Measurements from ENCODE around the gene FBXW8.
A peak's percentile ranks its signal among the peaks of the same experiment; 100 is the strongest.

FBXW8 gene

GRCh38 chr12:117020536-117021220 lies 109.9 kb downstream of the FBXW8 start:
- no peak for DNase-seq (ENCODE audit: low read depth in 3 of 3)

- no peak for DNase-seq (ENCODE audit: low read depth in 3 of 3)
Observed at GRCh38 chr12:117022465-117022864, 111.7 kb downstream of the FBXW8 start.

- DNase-seq (ENCODE audit: low read depth in 3 of 3) = no peak
Observed at GRCh38 chr12:117023998-117024960, 113.5 kb downstream of the FBXW8 start.

- DNase-seq (ENCODE audit: low read depth in 3 of 3) = no peak
Observed at GRCh38 chr12:117024961-117025480, 114.3 kb downstream of the FBXW8 start.

- peak; percentile 2 to 35 (median 14) for DNase-seq (ENCODE audit: low read depth in 3 of 3)
Observed at GRCh38 chr12:117025481-117026151, 114.9 kb downstream of the FBXW8 start.

- no peak for DNase-seq (ENCODE audit: low read depth in 3 of 3)
Observed at GRCh38 chr12:117026343-117026742, 115.6 kb downstream of the FBXW8 start.

GRCh38 chr12:117026921-117027250 lies 116.1 kb downstream of the FBXW8 start:
- no peak for DNase-seq (ENCODE audit: low read depth in 3 of 3)

GRCh38 chr12:117027251-117028086 lies 116.7 kb downstream of the FBXW8 start:
- no peak for DNase-seq (ENCODE audit: low read depth in 3 of 3)

- no peak for DNase-seq (ENCODE audit: low read depth in 3 of 3)
Observed at GRCh38 chr12:117028254-117028653, 117.5 kb downstream of the FBXW8 start.

GRCh38 chr12:117030187-117030900 lies 119.6 kb downstream of the FBXW8 start:
- DNase-seq (ENCODE audit: low read depth in 3 of 3) = no peak

- DNase-seq (ENCODE audit: low read depth in 3 of 3) = no peak
Observed at GRCh38 chr12:117031843-117032592, 121.3 kb downstream of the FBXW8 start.

- DNase-seq (ENCODE audit: low read depth in 3 of 3) = no peak
Observed at GRCh38 chr12:117032593-117033381, 122.0 kb downstream of the FBXW8 start.

GRCh38 chr12:117033382-117034221 lies 122.9 kb downstream of the FBXW8 start:
- DNase-seq (ENCODE audit: low read depth in 3 of 3) = no peak

GRCh38 chr12:117034249-117034648 lies 123.5 kb downstream of the FBXW8 start:
- DNase-seq (ENCODE audit: low read depth in 3 of 3) = no peak

- no peak for DNase-seq (ENCODE audit: low read depth in 3 of 3)
Observed at GRCh38 chr12:117034701-117035151, 124.0 kb downstream of the FBXW8 start.

GRCh38 chr12:117035287-117035686 lies 124.5 kb downstream of the FBXW8 start:
- no peak for DNase-seq (ENCODE audit: low read depth in 3 of 3)

GRCh38 chr12:117036046-117036445 lies 125.3 kb downstream of the FBXW8 start:
- no peak for DNase-seq (ENCODE audit: low read depth in 3 of 3)

- DNase-seq (ENCODE audit: low read depth in 3 of 3) = no peak
Observed at GRCh38 chr12:117036547-117036946, 125.8 kb downstream of the FBXW8 start.

Data from stimulated activated CD4-positive, alpha-beta T cell treated with anti-CD3 and anti-CD28 coated beads, TNF-alpha, amount 100 ng/mL, for 24 hours (primary cell).